HG02870 (cell line): ENCODE measurements around the gene CD209.

Experiments
- ATAC-seq: cut with Tn5 transposase; IDR thresholded peaks from one replicate; pipeline ENCODE4 v1.9.1; 2021; ENCODE audit warnings: mild to moderate bottlenecking, moderate library complexity; ENCODE audit not compliant: unreplicated experiment

The CD209 gene

DNA sequence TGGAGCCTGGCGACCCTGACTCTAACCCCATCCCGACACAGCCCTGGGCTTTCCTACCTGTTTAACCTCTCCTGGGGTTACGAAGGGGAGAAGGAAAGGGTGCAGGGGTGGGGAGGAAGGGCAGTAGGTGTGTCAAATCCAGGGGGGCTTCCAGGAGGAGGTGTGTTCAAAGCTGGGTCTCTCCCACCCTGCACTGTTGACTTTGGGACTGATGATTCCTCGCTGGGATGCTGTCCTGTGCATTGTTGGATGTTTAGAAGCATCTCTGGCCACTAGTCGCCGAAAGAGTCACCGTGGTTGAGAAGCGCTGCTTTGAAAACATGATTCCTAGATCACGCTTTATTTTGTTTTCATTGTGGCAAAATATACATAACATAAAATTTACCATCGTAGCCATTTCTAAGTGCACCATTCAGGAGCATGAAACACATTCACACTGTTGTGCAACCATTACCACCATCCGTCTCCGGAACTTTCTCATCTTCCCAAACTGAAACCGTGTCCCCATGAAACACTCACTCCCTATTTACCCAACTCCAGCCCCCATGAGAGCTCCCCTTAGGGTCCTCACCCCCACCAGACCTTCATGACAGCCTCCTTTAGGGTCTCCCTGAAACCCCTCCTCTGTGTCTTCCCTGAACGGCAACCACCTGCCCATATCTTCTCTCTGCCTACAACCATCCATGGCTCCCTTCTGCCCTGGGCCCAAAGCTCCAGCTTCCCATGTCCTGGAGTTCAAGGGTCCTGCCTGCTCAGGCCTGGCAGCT is 41.0 kb downstream of the CD209 start:
- no peak for ATAC-seq

DNA sequence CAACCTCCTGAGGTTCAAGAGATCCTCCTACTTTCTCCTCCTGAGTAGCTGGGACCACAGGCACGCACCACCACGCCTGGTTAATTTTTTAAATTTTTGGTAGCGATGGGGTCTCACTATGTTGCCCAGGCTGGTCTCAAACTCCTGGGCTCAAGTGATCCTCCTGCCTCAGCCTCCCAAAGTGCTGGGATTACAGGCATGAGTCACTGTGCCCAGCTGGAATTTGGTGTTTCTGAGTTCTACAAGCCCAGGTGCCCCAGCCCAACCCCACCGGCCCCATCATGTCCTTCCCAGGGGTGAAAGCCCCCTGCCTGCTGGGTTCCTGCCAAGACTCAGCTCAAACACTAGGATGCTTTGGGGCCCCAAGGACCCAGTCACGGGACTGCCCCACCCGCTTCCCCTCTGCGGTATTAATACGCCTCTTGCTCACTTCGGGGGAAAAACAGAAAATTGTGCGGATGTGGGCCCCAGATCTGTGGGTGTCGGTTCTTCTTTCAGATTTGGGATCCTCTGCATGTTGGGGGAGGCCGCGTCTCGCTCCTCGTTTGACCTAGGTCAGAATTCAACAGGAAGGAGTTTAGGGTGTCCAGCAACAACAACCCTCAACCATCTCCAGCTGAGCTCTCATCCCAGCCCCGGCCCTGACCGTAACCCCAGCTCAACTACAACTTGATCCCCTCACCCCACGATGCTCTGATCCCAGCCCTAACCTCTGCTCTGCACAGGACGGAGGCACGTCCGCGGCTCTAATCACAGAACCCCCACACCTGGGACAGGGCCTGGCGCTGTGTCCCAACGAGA is 41.7 kb downstream of the CD209 start:
- ATAC-seq: no peak

DNA sequence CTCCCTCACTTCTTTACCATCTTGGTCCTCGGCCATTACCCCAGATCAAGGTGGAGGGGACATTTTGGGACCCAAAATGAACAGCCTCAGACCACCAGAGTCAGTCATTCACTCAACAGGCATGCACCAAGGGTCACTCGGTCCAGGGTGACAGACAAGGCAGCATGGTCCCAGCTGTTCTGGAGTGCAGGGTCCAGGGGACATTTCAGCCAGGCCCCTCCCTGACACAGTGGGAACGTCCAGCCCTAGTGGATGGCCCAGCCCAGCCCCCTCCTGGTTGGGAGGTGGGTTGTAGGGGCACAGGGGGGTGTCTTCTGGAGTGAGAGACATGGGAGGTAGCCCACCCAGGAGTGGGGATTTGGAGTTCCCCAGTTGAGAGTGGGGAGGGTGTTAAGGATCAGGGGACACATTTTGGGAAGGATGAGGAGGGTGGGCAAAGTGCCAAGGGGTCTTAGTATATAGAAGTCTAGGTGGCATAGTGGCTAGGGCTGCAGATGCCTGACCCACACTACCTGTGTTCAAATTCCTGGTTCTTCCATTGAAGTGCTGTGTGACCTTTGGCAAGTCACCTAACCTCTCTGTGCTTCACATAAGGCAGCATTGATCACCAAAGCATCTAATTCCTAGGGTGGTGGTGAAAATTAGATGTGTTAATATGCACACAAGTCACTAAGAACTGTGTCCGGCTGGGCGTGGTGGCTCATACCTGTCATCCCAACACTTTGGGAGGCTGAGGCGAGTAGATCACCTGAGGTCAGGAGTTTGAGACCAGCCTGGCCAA is 42.9 kb downstream of the CD209 start:
- no peak for ATAC-seq

DNA sequence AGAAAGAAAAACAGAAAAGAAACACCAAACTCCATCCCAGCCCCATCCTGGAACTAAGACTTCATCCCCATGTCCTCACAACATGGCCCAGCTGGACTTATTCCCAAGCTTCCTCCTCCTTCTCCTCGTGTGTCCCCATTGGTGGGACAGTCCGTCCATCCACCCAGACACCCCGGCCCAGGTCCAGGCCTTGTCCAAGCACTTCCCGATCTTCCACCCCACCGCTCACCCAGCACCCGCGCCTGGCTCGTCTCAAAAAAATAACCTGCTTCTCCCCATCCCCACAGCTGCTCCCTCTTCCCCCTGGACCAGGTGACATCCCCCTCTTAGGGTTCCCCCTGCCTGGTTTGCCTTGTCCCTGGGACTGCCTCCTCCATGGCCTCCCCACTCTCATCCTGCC is 44.0 kb downstream of the CD209 start:
- ATAC-seq: no peak

DNA sequence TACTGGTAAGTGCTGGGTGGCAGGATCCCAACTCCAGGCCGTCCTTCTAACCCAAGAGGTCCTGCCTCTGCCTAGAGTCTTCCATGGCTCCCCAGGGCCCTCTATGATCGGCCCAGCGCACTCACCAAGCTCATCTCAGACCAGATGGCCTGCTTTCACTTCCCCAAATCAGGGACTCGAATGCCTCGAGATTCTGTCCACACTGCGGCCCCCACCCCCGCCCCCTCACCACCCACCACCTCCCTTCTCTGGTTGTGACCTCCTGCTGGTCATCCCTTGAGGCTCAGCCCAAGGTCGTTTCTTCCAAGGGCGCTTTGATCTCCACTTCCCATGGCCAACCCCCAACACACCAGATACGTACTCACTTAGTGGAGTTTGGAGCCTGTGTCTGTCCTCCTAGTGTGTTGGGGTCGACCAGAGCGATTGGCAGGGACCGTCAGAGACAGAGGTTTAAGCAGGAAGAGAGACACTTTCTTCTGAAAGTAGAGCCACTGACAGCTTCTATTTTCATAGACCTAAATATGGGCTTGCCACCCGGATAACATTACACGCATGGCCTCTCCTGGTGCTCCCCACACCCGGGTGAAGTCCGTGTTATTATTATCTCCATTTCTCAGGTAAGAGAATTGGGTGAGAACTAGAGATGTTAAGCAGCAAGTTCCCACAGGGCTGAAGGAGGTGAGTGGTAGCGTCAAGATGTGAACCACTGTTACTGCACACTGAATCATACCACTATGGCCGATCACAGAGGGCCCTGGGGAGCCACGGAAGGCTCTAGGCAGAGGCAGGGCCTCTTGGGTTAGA is 45.5 kb downstream of the CD209 start, which contains the start of gene FCER2:
TSS of gene FCER2 (minus strand) at position 478 of the 804 bp plus-strand sequence. CDS start 2,371 bp downstream, outside the sequence.
- ATAC-seq: peak; percentile 46

DNA sequence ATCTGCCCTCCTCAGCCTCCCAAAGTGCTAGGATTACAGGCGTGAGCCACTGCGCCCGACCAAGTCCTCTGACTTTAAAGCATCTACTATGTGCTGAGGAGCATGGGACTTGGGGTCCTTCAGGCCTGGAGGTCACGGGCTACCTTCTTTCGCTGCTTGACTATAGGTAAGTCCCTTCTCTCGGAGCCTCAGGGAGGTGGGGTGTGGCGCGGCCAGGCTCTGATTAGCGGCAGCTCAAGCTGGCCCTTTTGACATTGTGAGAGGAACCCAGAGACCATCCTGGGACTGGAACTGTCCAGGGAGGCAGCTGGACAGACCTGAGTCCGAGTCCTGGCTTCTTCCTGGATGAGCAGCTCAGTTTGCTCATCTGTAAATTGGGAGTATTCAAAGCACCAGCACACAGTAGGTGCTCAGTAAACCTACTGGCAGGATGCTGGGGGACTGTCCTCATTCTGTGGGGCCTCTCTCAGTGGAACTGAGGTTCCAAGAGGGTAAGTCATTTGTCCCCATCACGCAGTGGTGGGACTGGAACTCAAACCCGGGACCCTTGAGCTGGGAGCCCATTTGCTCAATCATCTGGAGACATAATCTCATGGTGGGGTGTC is 46.2 kb downstream of the CD209 start:
- no peak for ATAC-seq

DNA sequence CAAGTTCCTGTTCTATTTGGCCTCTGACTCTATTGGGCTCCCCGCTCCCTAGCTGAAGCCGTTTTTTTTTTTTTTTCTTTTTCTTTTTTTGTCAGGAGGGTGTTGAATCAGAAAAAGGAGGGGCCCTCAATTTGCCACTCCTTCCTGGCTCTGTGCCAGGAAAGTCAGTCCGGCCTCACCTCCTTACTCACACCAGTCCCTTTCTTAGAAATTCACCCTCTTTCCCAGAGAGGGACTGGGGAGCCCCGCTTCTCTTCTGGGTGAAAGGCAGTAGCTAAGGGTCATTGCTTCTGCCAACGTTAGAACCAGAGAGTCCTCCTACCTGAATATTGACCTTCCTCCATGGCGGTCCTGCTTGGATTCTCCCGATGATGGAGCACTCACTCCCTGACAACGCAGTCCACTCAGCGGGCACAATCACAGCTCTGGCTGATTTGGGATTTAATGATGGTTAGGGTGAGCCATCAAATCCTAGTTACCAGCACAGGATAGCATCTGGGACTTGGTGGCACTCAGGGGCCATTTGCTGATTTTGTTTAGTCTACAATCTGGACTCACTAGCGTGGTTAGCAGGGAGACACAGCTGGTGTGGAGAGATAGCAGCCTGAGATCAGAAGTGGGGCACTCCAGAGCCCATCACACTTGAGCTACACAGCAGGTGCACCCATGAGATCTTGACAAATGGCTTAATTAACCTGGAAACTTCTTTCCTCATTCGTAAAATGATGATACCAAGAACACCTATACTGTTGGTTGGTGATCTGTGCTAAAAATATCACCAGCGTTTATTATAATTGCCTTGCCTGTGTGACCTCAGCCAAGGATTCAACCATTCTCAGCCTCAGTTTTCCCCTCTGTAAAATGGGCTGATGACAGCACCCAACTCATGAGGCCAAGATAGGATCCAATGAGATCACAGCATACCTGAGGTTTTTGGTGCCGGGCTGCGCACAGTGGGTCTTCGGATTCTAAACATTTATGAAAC is 47.6 kb downstream of the CD209 start:
- no peak for ATAC-seq

DNA sequence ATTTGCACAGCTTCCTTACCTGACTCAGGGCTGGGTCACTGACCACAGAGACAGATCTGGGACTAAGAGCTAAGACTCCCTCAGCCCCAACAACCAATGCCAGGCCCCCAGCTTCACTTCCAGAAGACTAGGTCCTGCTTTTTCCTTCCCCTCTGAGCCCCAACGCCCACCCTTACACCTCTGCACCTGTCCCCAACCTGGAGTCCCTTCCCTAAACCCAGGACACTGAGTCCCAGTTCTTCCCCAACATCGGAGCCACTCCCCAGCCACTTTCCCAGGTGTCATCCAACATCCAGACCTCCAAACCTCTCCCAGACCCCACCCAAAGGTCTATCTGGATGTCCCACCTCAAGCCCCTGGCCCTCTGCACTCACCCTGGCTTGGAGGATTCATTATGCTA is 48.3 kb downstream of the CD209 start:
- no peak for ATAC-seq

DNA sequence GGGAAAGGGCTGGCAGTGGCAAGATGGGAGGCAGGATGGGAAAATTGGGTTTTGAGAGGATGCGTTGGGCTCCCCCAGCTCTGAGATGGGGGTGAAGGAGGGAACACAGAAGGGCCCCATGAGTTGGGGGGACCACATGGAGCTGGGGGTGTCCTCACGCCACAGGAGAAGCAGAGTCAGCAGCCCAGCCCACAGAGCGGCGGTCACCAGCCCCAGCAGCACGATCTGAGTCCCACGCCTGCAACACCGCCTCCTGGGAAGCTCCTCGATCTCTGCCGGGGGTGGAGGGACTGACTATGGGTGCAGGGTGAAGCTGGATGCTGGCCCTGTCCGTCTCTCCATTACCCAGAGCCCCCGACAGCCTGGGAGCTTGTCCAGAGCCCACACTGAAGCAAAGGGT is 48.8 kb downstream of the CD209 start:
- no peak for ATAC-seq

DNA sequence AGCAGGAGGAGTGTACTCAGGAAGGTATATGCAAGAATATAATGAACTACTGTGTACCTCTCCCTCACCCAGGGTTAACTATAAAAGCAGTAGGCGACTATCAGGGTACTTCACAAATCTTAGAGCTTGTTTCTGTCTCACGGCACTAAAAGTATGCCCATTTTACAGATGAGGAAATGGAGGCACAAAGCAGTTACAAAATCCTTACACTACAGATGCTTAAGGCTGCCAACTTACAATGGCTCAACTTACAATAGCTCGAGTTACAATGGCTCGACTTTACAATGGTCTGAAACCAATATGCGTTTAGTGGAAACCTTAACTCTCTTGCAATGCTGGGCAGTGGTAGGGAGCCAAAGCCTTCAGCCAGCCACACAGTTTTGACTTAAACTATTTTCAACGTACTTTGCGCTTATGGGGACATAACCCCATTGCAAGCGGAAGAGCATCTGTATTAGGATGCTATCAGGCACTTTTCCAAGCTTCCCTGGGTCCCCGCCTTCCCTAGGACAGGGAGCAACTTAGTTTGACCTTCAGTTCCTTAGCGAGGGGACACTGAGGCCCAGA is 49.5 kb downstream of the CD209 start:
- ATAC-seq: no peak

DNA sequence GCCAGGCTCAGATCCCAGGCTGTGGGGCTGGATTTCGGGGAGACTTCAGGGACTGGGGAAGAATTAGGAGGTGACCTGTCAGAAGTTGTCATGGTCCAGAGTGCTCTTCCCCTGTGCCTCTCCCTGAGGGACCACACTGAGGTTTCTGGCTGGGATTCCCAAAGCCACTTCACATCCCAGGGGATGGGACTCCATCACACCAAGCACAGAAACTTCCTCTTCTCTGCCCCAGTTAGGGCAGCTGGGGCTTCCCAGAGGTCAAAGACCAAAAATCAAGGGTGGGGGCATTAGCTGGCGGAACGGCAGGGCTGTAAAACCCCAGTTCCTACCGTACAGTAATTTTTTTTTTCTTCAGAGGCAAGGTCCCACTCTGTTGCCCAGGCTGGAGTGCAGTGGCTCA is 52.8 kb downstream of the CD209 start:
- no peak for ATAC-seq

DNA sequence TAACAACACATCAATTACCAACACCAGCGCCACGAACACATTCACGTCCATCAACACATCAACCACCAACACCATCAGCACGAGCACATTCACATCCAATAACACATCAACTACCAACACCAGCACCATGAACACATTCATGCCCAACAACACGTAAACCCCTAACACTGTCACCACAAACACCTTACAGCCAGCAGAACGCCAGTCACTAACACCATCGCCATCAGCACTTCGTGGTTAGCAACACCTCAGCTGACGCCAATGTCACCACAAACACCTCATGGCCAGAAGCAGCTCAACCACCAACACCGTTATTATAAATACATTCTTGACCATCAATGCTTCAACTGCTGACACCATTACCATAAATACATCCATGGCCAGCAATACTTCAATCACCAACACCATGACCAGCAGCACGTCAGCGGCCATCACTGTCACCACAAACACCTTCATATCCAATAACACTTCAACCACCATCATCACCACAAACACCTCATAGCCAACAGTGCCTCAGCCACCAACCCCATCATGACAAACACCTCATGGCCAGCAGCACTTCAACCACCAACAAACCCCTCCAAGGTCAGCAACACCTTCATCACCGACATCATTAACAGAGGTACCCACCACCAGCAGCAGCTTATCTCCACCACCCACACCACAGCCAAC is 54.8 kb downstream of the CD209 start:
- no peak for ATAC-seq

DNA sequence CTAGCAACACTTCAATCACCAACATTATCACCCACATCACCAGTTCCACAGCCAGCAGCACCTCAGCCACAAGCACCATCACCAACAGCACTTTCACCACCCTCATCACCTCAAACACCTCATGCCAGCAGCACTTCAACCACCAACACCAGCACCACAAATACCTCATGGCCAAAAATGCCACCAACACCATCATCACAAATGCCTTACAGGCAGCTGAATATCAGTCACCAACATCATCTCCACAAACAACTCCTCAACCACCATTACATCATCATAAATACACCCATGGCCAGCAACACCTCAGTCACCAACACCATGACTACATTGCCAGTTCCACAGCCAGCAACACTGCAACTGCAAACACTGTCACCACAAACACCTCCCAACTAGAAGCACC is 55.8 kb downstream of the CD209 start:
- no peak for ATAC-seq

DNA sequence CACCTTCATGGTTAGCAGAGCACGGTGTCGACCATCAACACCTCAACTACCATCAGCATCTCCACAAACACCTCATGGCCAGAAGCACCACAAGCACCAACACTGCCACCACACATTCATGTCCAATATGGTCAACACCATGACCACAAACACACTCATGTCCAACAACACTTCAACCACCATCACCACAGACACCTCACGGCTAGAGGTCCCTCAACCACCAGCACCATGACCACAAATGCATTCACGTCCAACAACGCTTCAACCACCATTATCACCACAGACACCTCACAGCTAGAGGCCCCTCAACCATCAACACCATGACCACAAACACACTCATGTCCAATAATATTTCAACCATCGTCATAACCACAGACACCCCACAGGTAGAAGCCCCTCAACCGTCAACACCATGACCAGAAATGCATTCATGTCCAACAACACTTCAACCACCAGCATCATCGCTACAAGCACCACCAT is 56.5 kb downstream of the CD209 start:
- no peak for ATAC-seq
